Measurements from ENCODE around the gene ZBTB39. TPM values are rescaled to one million over a fixed set of nuclear protein-coding genes. Genes with fewer than 3 reads are reported as not detected.

Gene ZBTB39
- total RNA-seq, 1 donor from 2014 or later = 4.7 TPM

- H3K4me3 ChIP-seq (ENCODE audit: low read depth, low read length) = no peak within 1 kb of the TSS
- no peak for DNase-seq (ENCODE audit: low read depth)
- TF ChIP-seq CTCF (conservative IDR thresholded peaks at IDR 0.05; ENCODE audit: low read depth, low read length) = no peak
These were observed 48.9 kb downstream of the ZBTB39 start, which contains the start of gene RDH16 for GRCh38 chr12:56957229-56958052. Gene RDH16, minus strand, starts transcription at chr12:56957608. Its CDS starts 146 bp downstream, at chr12:56957462.

DNA sequence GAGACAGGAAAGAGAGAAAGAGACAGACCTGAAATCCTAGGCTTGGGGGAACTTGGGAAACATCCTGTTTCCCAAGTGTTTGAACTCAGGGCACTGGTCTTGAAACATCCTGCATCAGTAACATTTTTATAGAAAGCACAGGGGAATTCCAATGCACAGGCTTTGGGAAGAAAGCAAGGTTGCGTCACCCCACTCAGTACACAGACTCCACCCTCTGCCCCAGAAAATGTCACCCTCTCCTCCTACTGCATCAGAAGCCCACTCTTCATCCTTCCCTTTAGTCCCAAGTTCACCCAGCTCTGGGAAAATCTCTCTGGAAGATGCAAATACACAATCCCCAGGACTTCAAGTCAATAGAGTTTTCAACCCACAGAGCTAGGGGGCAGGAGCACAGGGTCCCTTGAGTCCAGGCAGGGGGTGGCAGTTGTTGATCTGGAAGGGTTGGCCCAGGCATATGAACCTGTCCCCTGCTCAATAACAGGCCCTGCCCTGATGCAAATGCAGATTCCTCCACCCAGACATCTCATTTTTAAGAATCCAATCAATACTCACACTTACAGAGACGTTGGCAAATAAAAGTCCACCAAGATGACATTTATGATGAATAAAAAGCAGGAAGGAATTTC is 50.6 kb downstream of the ZBTB39 start:
- DNase-seq (ENCODE audit: low read depth) = no peak
- no peak overlapping the region for H3K4me3 ChIP-seq (ENCODE audit: low read depth, low read length)
- no peak for TF ChIP-seq CTCF (conservative IDR thresholded peaks at IDR 0.05; ENCODE audit: low read depth, low read length)

DNA sequence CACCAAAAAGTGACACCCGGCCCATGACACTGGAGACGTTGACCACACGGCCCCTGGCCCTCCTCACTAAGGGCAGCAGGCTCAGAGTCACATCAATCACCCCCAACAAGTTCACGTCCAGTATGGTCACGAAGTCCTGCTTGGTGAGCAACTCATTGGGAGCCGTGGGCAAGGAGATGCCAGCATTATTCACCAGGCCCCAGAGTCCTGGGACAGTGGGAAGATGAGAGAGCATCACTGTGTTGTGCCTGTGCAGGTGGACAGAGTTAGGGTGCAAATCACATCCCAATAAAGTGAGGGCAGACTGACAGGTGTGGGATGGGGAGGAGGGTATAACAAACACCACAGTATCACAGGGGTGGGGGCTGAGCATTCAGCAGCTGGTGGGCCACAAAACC is 51.4 kb downstream of the ZBTB39 start:
- TF ChIP-seq CTCF (conservative IDR thresholded peaks at IDR 0.05; ENCODE audit: low read depth, low read length) = no peak
- no peak for DNase-seq (ENCODE audit: low read depth)
- H3K4me3 ChIP-seq (ENCODE audit: low read depth, low read length) = no peak overlapping the region

DNA sequence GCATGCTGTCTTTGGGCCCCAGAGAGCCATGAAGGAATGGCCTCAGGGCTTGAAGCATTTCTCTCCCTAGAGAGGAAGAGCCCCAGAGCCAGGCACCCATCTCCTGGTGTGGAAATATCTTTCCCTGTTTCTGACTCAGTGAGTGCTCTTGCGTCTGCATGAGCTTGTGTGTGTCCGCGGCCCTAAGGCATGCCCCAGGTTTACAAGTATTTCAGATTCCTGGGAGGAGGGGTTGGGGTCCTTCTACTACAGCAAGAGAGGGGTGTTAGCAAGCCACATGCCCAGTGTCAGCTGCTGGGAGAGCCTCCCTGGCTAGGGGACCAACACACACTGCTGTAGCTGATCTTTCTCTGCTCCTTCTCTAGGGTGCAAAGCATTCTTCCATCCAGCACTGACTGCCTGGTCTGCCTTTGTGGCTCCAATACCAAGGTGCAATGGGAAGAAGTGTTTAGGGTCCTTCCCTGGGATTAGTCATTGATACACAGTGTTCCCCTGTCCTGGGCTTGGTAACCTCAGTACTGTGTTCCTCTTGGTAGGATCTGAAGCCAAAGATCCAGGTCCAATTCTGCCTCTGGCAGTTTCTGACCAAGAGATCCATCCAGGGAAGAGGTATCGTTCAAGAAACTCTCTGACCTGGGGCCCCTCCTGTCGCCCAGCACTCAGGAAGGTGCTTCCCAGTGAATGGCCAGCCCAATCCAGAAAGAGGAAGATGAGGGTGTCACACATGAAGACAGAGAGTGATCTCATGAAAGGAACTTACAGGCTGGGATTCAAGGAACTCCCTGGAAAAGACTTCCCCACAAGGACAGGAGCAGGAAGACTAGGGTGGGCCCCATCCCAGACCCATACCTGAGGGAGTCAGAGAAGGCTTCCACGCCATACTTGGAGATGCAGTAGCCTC is 52.0 kb downstream of the ZBTB39 start:
- DNase-seq (ENCODE audit: low read depth) = no peak
- no peak for TF ChIP-seq CTCF (conservative IDR thresholded peaks at IDR 0.05; ENCODE audit: low read depth, low read length)
- H3K4me3 ChIP-seq (ENCODE audit: low read depth, low read length) = no peak overlapping the region

DNA sequence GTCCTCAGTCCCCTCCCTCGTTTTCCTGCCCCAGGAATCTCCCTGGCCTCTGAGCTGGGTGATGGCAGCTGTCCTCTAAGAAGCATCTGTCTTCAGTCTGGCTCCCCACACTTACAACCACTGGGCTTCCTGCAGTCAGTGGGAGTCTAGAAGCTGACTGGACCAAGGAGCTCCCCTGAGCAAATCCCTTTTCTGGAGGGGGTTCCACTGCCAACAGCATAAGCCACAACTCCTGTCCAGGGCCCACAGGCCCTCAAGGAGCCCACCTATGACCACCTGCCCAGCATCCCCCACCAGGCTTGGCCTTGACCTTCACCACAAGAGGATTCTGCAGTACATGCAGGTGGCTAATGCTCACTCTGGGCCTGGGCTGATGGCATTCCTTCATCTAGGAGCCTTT is 53.0 kb downstream of the ZBTB39 start:
- TF ChIP-seq CTCF (conservative IDR thresholded peaks at IDR 0.05; ENCODE audit: low read depth, low read length) = no peak
- no peak overlapping the region for H3K4me3 ChIP-seq (ENCODE audit: low read depth, low read length)
- DNase-seq (ENCODE audit: low read depth) = no peak

DNA sequence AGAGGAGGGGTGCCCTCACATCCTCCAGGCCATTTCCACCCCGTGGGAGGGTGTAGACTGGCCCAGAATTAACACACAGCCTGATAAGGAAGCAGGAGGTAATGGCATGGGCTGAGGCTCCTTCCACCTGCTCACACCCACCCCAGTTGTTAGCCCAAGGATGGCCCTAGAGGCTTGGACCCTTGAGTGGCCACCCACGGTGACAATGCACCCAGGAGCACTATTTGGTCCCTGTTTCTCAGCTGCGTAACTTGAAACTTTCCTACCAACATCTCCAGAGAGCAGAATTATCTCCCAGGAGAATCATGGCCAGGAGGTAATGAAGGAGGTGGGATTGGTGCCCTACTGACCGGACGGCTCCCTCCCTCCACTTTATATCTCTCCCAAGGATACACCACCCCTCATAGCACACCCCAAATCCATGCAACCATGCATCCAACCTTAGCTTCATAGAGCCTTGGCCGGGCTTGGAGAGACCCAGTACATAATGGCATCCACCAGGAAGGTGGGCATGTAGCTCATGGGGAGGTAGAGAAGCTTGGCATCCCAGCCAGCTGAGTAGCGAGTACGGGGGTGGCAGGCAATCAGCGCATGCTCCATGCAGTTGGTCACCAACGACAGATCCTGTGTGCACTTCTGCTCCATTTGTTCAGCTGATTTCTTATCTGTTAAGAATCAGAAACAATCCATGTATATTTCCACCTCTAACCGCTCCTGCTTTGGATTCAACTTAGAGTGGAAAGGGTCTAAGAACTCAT is 54.6 kb downstream of the ZBTB39 start:
- no peak for TF ChIP-seq CTCF (conservative IDR thresholded peaks at IDR 0.05; ENCODE audit: low read depth, low read length)
- DNase-seq (ENCODE audit: low read depth) = no peak
- H3K4me3 ChIP-seq (ENCODE audit: low read depth, low read length) = no peak overlapping the region

Measured in epithelial cell of proximal tubule (primary cell).